Brain microvascular endothelial cell (primary cell): Measurements from ENCODE around the gene CMPK2.

Experiments
- DNase-seq: peaks from one replicate; pipeline ENCODE4 v3.0.0-alpha.2; 2020
- H3K27ac ChIP-seq: fragments of 250-450 bp; sonication (Bioruptor Pico); 2 replicates; pipeline ENCODE4 v1.5.1; 2020; ENCODE audit warnings: mild to moderate bottlenecking, moderate library complexity
- H3K27me3 ChIP-seq: fragments of 250-450 bp; sonication (Bioruptor Pico); replicated peaks from 2 replicates; pipeline ENCODE4 v1.5.1; 2020; ENCODE audit warnings: mild to moderate bottlenecking
- H3K36me3 ChIP-seq: fragments of 250-450 bp; sonication (Bioruptor Pico); replicated peaks from 2 replicates; pipeline ENCODE4 v1.5.1; 2020; ENCODE audit warnings: mild to moderate bottlenecking
- H3K4me3 ChIP-seq: 2 replicates; pipeline ENCODE4 v1.5.1; 2011; ENCODE audit warnings: low read depth, mild to moderate bottlenecking, control low read depth, low read length, moderate library complexity
- CTCF ChIP-seq: IDR thresholded peaks from 2 replicates; pipeline ENCODE4 v1.5.1; 2011; ENCODE audit warnings: low read depth, mild to moderate bottlenecking, moderate library complexity, low read length, control low read depth, inconsistent platforms; ENCODE audit errors: missing control alignments
- in situ Hi-C: cut with HindIII; loops from 2 replicates; pipeline ENCODE4 v1.10.0; 2017; ENCODE audit warnings: low sequenced_read_pairs, low pct_ligation_motif_present

The CMPK2 gene

GRCh38 chr2:6834163-6834562 is 31.5 kb downstream of the CMPK2 start:
- DNase-seq: no peak
- Histone ChIP-seq H3K27me3 (no peaks in the 10 kb centered on the region), H3K36me3 (no peaks in the 10 kb centered on the region), H3K4me3 (no peak overlapping the region), H3K27ac (no peak overlapping the region)
- in situ Hi-C loops: no loop called here
- TF ChIP-seq CTCF: no peak

- Histone ChIP-seq H3K36me3 (no peaks in the 10 kb centered on the region), H3K27me3 (no peaks in the 10 kb centered on the region), H3K27ac (no peak overlapping the region), H3K4me3 (no peak overlapping the region)
- TF ChIP-seq CTCF: no peak
- DNase-seq: no peak
- in situ Hi-C loops: no loop called here
These were observed 32.5 kb downstream of the CMPK2 start for GRCh38 chr2:6833300-6833604.

GRCh38 chr2:6832596-6833299 is 33.0 kb downstream of the CMPK2 start:
- Histone ChIP-seq H3K36me3 (no peaks in the 10 kb centered on the region), H3K27me3 (no peaks in the 10 kb centered on the region), H3K27ac (no peak overlapping the region), H3K4me3 (no peak overlapping the region)
- TF ChIP-seq CTCF: no peak
- no peak for DNase-seq
- in situ Hi-C loops: no loop called here

GRCh38 chr2:6831229-6831628 is 34.5 kb downstream of the CMPK2 start:
- no peak for DNase-seq
- in situ Hi-C loops: no loop called here
- no peak for TF ChIP-seq CTCF
- Histone ChIP-seq H3K27me3 (no peaks in the 10 kb centered on the region), H3K27ac (no peak overlapping the region), H3K36me3 (no peaks in the 10 kb centered on the region), H3K4me3 (no peak overlapping the region)

DNA sequence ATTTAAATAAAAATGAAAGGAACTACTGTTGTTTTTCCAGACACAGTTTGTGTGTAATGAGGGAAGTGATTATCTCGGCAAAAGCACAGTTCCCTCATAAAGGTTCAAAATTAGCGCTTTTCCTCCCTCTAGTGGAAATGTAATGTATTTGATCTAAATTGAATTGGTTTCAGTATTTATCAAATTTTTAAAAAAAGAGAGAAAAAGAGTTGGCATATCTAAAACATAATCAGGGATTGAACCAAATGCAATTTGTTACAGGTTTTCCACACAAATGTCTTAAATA is 37.5 kb downstream of the CMPK2 start:
- no peaks in the 10 kb centered on the region for H3K27me3 ChIP-seq
- peak; percentile 41 for TF ChIP-seq CTCF
- peak overlapping the region; percentile 41 for H3K27ac ChIP-seq
- H3K36me3 ChIP-seq: no peaks in the 10 kb centered on the region
- in situ Hi-C loops: no loop called here
- no peak overlapping the region for H3K4me3 ChIP-seq
- DNase-seq: no peak

GRCh38 chr2:6827566-6828298 is 38.0 kb downstream of the CMPK2 start:
- in situ Hi-C loops: no loop called here
- Histone ChIP-seq H3K36me3 (no peaks in the 10 kb centered on the region), H3K4me3 (no peak overlapping the region), H3K27ac (peak overlapping the region; percentile 41), H3K27me3 (no peaks in the 10 kb centered on the region)
- DNase-seq: no peak
- no peak for TF ChIP-seq CTCF
